ENCODE results near the gene DNAH14. TPM values are rescaled to one million over a fixed set of nuclear protein-coding genes. Genes with fewer than 3 reads are reported as not detected.

Gene DNAH14
- 17.6 and 21.3 TPM in 2 replicates for total RNA-seq

GRCh38 chr1:224929335-224930237 lies at the start of gene DNAH14:
Gene DNAH14, plus strand, starts transcription at chr1:224929675. Its CDS starts 23,028 bp downstream, at chr1:224952703.

GRCh38 chr1:225427235-225428067 lies 498.0 kb downstream of the DNAH14 start, which contains the start of gene LBR:
Gene LBR, minus strand, starts transcription at chr1:225428038. Its CDS starts 3,963 bp downstream, at chr1:225424075.

